Breast epithelium (tissue), 3 donors: Measurements from ENCODE around the gene BPTF.
"Not testable (repeated sequence)": the region's sequence is repeated elsewhere in the genome, so short reads cannot be mapped to it uniquely, and the experiment has no call there.

Source experiments
- POLR2A ChIP-seq: fragments of 450-650 bp; IDR thresholded peaks from one replicate; pipeline ENCODE4 v1.6.1; 2016; ENCODE audit warnings: antibody characterized with exemption, mild to moderate bottlenecking, moderate library complexity
- POLR2AphosphoS5 ChIP-seq, 3 donors: sonication (generic); formaldehyde crosslinking; IDR thresholded peaks; one replicate each; pipeline ENCODE4 v1.6.1; 2017; ENCODE audit warnings: antibody characterized with exemption in 3 of 3
- TF ChIP-seq, protein P1 (sequence below), 3 donors: fragments of 450-650 bp; IDR thresholded peaks; one replicate each; pipeline ENCODE4 v1.5.1; 2016 to 2017; ENCODE audit warnings: antibody characterized with exemption in 3 of 3, mild to moderate bottlenecking in 3 of 3, moderate library complexity in 3 of 3

DNA sequence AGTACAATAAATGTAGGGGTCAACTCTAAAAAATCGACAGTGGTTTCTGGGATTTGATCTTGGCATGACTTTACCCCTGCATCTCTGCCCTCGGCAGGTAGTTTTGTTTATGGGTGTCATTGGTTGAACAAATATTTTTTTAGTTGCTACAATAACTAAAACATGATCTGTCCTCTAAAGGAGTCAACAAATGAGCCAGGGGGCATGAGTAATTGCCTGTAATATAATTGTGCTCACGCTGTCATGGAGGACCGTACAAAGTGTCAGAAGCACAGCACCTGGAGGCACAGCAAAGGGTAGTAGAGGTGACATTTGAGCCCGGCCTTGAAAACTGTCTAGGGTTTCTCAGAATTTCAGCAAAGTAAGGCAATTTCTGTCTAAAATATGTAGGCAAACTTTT lies 22.9 kb downstream of the BPTF start:
- TF ChIP-seq, protein P1, sequence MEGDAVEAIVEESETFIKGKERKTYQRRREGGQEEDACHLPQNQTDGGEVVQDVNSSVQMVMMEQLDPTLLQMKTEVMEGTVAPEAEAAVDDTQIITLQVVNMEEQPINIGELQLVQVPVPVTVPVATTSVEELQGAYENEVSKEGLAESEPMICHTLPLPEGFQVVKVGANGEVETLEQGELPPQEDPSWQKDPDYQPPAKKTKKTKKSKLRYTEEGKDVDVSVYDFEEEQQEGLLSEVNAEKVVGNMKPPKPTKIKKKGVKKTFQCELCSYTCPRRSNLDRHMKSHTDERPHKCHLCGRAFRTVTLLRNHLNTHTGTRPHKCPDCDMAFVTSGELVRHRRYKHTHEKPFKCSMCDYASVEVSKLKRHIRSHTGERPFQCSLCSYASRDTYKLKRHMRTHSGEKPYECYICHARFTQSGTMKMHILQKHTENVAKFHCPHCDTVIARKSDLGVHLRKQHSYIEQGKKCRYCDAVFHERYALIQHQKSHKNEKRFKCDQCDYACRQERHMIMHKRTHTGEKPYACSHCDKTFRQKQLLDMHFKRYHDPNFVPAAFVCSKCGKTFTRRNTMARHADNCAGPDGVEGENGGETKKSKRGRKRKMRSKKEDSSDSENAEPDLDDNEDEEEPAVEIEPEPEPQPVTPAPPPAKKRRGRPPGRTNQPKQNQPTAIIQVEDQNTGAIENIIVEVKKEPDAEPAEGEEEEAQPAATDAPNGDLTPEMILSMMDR (IDR thresholded peaks at IDR 0.05) = not testable (repeated sequence)
- not testable (repeated sequence) for TF ChIP-seq POLR2A; POLR2AphosphoS5 (IDR thresholded peaks at IDR 0.05)
